Measurements from ENCODE around the gene SPOCK1. TPM values are rescaled to one million over a fixed set of nuclear protein-coding genes. Genes with fewer than 3 reads are reported as not detected.

Gene SPOCK1
- total and polyA plus RNA-seq, 2 of the 13 experiments (the other 11 are each of a cell fraction or from before 2014, with no cell fraction given): 0.18 to 0.29 TPM

DNA sequence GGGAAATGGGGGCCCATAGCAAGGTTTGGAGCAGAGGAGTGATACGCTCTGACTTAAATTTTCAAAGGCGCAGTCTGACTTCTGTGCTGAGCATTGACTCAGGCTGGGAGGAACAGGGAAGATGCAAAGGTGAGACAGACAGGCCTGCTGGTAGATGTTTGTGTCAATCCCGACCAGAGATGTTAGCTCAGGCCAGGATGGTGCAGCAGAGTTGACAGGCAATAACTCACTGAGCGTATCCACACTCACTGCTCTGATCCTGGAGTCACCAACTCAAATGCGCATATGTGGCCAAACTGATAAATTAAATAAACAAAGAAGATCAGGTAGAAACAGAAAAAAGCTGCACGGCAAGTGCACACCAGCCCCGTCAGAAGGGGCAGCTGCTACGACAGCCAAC, 95.3 kb downstream of the SPOCK1 start:
- BruUV-seq (replicated peaks): no TSS peak
- CTCF ChIA-PET (ENCODE audit: low intra/inter-chr PET ratio, low total read pairs): no interaction called here

More for the DNA sequence above, 95.3 kb downstream of the SPOCK1 start:
- 32% methylated on average over 8 of the region's 8 CpGs for WGBS (ENCODE audit: low lambda C conversion rate)
- DNase-seq (ENCODE audit: low spot score) (no peak), ATAC-seq (no peak), FAIRE-seq (no peak)
- no peaks in the 10 kb centered on the region for H3K4me1 ChIP-seq (ENCODE audit: insufficient read depth, low read length)
- POLR2A ChIA-PET: no interaction called here
- no peak overlapping the region for H3K4me3 ChIP-seq (replicated peaks in 1 of 3; ENCODE audit: insufficient read depth in 1 of 3, low read depth in 2 of 3, low read length in 3 of 3)
- no peaks in the 10 kb centered on the region for H3K79me2 ChIP-seq (ENCODE audit: insufficient read depth, low read length)
- in situ Hi-C loops (cut with HindIII; ENCODE audit: extremely low pct_ligation_motif_present, low pct_unique_long_range_greater_than_20kb) (no loop called here), intact Hi-C loops (cut with micrococcal nuclease; ENCODE audit: unreplicated experiment) (no loop called here)
- no peaks in the 10 kb centered on the region for H3K9me3 ChIP-seq (ENCODE audit: low read length)
- peaks cover 0 to 4% of the 10 kb centered on the region in 2 experiments; a peak in 3 of 5 replicates for H3K27me3 ChIP-seq (ENCODE audit: control insufficient read depth in 1 of 2, insufficient read depth in 2 of 2, low read length in 2 of 2)
- H3K27ac ChIP-seq (ENCODE audit: extremely low read length, insufficient read depth, low read length): no peak overlapping the region
- H3K4me2 ChIP-seq (ENCODE audit: low read depth, low read length): no peak overlapping the region
- no peak overlapping the region for H3K9ac ChIP-seq (ENCODE audit: insufficient read depth, low read depth, low read length)
- H4K20me1 ChIP-seq (ENCODE audit: insufficient read depth, low read length): no peaks in the 10 kb centered on the region
- TF ChIP-seq ZNF564 (CRISPR knock-in tag; IDR thresholded peaks at IDR 0.05) (no peak), NFE2L2 (IDR thresholded peaks at IDR 0.05; ENCODE audit: low read length) (no peak), ZNF550 (CRISPR knock-in tag; IDR thresholded peaks at IDR 0.05; ENCODE audit: borderline replicate concordance) (no peak), NR2C2 (CRISPR knock-in tag; IDR thresholded peaks at IDR 0.05; ENCODE audit: borderline replicate concordance) (no peak), ZNF83 (CRISPR knock-in tag; IDR thresholded peaks at IDR 0.05; ENCODE audit: borderline replicate concordance) (no peak), ZNF367 (CRISPR knock-in tag; IDR thresholded peaks at IDR 0.05; ENCODE audit: borderline replicate concordance) (no peak), ZBTB21 (CRISPR knock-in tag; IDR thresholded peaks at IDR 0.05) (no peak), DDIT3 (CRISPR knock-in tag; IDR thresholded peaks at IDR 0.05) (no peak)
- TF ChIP-seq, protein P1, sequence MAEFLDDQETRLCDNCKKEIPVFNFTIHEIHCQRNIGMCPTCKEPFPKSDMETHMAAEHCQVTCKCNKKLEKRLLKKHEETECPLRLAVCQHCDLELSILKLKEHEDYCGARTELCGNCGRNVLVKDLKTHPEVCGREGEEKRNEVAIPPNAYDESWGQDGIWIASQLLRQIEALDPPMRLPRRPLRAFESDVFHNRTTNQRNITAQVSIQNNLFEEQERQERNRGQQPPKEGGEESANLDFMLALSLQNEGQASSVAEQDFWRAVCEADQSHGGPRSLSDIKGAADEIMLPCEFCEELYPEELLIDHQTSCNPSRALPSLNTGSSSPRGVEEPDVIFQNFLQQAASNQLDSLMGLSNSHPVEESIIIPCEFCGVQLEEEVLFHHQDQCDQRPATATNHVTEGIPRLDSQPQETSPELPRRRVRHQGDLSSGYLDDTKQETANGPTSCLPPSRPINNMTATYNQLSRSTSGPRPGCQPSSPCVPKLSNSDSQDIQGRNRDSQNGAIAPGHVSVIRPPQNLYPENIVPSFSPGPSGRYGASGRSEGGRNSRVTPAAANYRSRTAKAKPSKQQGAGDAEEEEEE (CRISPR knock-in tag; IDR thresholded peaks at IDR 0.05; ENCODE audit: borderline replicate concordance): no peak
- TF ChIP-seq, protein P2, sequence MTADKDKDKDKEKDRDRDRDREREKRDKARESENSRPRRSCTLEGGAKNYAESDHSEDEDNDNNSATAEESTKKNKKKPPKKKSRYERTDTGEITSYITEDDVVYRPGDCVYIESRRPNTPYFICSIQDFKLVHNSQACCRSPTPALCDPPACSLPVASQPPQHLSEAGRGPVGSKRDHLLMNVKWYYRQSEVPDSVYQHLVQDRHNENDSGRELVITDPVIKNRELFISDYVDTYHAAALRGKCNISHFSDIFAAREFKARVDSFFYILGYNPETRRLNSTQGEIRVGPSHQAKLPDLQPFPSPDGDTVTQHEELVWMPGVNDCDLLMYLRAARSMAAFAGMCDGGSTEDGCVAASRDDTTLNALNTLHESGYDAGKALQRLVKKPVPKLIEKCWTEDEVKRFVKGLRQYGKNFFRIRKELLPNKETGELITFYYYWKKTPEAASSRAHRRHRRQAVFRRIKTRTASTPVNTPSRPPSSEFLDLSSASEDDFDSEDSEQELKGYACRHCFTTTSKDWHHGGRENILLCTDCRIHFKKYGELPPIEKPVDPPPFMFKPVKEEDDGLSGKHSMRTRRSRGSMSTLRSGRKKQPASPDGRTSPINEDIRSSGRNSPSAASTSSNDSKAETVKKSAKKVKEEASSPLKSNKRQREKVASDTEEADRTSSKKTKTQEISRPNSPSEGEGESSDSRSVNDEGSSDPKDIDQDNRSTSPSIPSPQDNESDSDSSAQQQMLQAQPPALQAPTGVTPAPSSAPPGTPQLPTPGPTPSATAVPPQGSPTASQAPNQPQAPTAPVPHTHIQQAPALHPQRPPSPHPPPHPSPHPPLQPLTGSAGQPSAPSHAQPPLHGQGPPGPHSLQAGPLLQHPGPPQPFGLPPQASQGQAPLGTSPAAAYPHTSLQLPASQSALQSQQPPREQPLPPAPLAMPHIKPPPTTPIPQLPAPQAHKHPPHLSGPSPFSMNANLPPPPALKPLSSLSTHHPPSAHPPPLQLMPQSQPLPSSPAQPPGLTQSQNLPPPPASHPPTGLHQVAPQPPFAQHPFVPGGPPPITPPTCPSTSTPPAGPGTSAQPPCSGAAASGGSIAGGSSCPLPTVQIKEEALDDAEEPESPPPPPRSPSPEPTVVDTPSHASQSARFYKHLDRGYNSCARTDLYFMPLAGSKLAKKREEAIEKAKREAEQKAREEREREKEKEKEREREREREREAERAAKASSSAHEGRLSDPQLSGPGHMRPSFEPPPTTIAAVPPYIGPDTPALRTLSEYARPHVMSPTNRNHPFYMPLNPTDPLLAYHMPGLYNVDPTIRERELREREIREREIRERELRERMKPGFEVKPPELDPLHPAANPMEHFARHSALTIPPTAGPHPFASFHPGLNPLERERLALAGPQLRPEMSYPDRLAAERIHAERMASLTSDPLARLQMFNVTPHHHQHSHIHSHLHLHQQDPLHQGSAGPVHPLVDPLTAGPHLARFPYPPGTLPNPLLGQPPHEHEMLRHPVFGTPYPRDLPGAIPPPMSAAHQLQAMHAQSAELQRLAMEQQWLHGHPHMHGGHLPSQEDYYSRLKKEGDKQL (CRISPR knock-in tag; IDR thresholded peaks at IDR 0.05; ENCODE audit: low read depth): no peak
- no peaks in the 10 kb centered on the region for H3K36me3 ChIP-seq (replicated peaks in 1 of 2; ENCODE audit: control insufficient read depth in 1 of 2, insufficient read depth in 2 of 2, low read length in 2 of 2)
- H2AFZ ChIP-seq (ENCODE audit: low read length): no peak overlapping the region
